ENCODE results near the gene ANKS1B. TPM values are rescaled to one million over a fixed set of nuclear protein-coding genes. Genes with fewer than 3 reads are reported as not detected.

ANKS1B gene
- total RNA-seq, 1 experiment from 2014 or later: 5.8 TPM

DNA sequence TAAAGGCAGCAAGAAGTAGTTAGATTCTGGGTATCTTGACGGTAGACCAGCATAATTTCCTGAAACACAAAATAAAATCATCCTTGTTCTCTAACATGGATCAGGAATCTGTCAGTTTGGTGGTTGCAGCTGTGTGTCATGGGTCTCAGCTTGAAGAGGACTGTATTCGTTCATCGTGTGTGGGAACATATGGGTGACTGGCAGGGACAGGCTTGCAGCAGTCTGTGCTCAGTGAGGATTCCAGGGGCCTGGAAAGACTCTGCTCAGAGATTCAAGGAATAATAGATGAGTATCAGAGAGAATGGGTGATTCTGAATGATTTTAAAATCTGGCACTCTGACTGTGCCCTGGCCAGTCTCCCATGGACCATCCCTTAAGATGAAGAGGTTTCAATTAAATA is 918.0 kb downstream of the ANKS1B start (continued):
- TF ChIP-seq OVOL2 (CRISPR knock-in tag; IDR thresholded peaks at IDR 0.05; ENCODE audit: borderline replicate concordance) (no peak), SMAD3 (CRISPR knock-in tag; IDR thresholded peaks at IDR 0.05; ENCODE audit: borderline replicate concordance) (no peak), TEAD4 (CRISPR knock-in tag; IDR thresholded peaks at IDR 0.05) (no peak), MXD4 (CRISPR knock-in tag; IDR thresholded peaks at IDR 0.05; ENCODE audit: borderline replicate concordance) (no peak), E2F5 (CRISPR knock-in tag; IDR thresholded peaks at IDR 0.05) (no peak), SOX15 (CRISPR knock-in tag; IDR thresholded peaks at IDR 0.05) (no peak), CREB1 (CRISPR knock-in tag; IDR thresholded peaks at IDR 0.05) (no peak), GTF2I (CRISPR knock-in tag; conservative IDR thresholded peaks at IDR 0.05) (no peak), ARID4B (CRISPR knock-in tag; IDR thresholded peaks at IDR 0.05; ENCODE audit: borderline replicate concordance) (no peak), FOXP1 (CRISPR knock-in tag; IDR thresholded peaks at IDR 0.05; ENCODE audit: borderline replicate concordance) (no peak), ETV6 (CRISPR knock-in tag; IDR thresholded peaks at IDR 0.05) (no peak), AR (CRISPR knock-in tag; IDR thresholded peaks at IDR 0.05) (no peak)
- TF ChIP-seq, protein P1, sequence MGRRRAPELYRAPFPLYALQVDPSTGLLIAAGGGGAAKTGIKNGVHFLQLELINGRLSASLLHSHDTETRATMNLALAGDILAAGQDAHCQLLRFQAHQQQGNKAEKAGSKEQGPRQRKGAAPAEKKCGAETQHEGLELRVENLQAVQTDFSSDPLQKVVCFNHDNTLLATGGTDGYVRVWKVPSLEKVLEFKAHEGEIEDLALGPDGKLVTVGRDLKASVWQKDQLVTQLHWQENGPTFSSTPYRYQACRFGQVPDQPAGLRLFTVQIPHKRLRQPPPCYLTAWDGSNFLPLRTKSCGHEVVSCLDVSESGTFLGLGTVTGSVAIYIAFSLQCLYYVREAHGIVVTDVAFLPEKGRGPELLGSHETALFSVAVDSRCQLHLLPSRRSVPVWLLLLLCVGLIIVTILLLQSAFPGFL (CRISPR knock-in tag; IDR thresholded peaks at IDR 0.05; ENCODE audit: borderline replicate concordance): no peak

DNA sequence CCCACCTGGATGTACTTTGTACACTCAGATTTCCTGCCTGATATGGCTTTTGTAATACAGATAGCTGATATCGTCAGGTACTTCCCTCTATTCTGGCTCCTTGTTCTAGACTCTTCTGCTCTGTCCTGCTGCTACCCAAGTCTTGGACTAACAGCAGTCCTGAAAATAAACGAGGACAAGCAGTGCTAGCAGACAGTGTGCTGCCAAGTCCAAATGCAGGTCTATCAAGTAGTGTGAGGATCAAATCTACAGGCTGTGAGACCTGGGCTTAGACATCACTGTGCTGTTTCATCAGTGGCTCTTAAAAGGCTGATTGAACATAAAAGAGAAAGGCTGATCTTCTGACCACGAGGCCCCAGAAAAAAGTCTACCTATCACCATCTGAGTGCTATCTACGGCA is 921.6 kb downstream of the ANKS1B start:
- Mint-ChIP-seq H3K27ac (no peak overlapping the region), H3K4me1 (peaks cover 6% of the 10 kb centered on the region), H3K9me3 (no peaks in the 10 kb centered on the region), H3K4me3 (no peak overlapping the region), H3K36me3 (no peaks in the 10 kb centered on the region), H3K27me3 (ENCODE audit: low read depth) (no peaks in the 10 kb centered on the region)
- DNase-seq (ENCODE audit: low spot score) (no peak), ATAC-seq (no peak)
- POLR2A ChIA-PET: no interaction called here
- CTCF ChIA-PET: no interaction called here
- TF ChIP-seq, protein P2, sequence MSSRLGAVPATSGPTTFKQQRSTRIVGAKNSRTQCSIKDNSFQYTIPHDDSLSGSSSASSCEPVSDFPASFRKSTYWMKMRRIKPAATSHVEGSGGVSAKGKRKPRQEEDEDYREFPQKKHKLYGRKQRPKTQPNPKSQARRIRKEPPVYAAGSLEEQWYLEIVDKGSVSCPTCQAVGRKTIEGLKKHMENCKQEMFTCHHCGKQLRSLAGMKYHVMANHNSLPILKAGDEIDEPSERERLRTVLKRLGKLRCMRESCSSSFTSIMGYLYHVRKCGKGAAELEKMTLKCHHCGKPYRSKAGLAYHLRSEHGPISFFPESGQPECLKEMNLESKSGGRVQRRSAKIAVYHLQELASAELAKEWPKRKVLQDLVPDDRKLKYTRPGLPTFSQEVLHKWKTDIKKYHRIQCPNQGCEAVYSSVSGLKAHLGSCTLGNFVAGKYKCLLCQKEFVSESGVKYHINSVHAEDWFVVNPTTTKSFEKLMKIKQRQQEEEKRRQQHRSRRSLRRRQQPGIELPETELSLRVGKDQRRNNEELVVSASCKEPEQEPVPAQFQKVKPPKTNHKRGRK (CRISPR knock-in tag; IDR thresholded peaks at IDR 0.05; ENCODE audit: borderline replicate concordance): no peak
- no peak for TF ChIP-seq ZNF138 (CRISPR knock-in tag; conservative IDR thresholded peaks at IDR 0.05)
- TF ChIP-seq RORB (CRISPR knock-in tag; IDR thresholded peaks at IDR 0.05): no peak
- no peak for TF ChIP-seq ETV6 (CRISPR knock-in tag; IDR thresholded peaks at IDR 0.05)
- TF ChIP-seq RELA (CRISPR knock-in tag; IDR thresholded peaks at IDR 0.05; ENCODE audit: borderline replicate concordance): no peak
- TF ChIP-seq, protein P3, sequence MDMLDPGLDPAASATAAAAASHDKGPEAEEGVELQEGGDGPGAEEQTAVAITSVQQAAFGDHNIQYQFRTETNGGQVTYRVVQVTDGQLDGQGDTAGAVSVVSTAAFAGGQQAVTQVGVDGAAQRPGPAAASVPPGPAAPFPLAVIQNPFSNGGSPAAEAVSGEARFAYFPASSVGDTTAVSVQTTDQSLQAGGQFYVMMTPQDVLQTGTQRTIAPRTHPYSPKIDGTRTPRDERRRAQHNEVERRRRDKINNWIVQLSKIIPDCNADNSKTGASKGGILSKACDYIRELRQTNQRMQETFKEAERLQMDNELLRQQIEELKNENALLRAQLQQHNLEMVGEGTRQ (CRISPR knock-in tag; IDR thresholded peaks at IDR 0.05): no peak
- no peak for TF ChIP-seq ZNF317 (CRISPR knock-in tag; IDR thresholded peaks at IDR 0.05; ENCODE audit: borderline replicate concordance, low read depth)
- no peak for TF ChIP-seq ZNF396 (CRISPR knock-in tag; IDR thresholded peaks at IDR 0.05; ENCODE audit: borderline replicate concordance)
- TF ChIP-seq FOXK1 (CRISPR knock-in tag; IDR thresholded peaks at IDR 0.05): no peak
- TF ChIP-seq EMX1 (CRISPR knock-in tag; IDR thresholded peaks at IDR 0.05): no peak
- TF ChIP-seq IRF2 (CRISPR knock-in tag; IDR thresholded peaks at IDR 0.05; ENCODE audit: borderline replicate concordance, low read depth): no peak
- TF ChIP-seq CBFB (CRISPR knock-in tag; IDR thresholded peaks at IDR 0.05; ENCODE audit: low read depth): no peak
